ENCODE data around the gene PDLIM7. TPM values are rescaled to one million over a fixed set of nuclear protein-coding genes. Genes with fewer than 3 reads are reported as not detected.

The PDLIM7 gene
- total and polyA plus RNA-seq, 2 of the 8 experiments (the other 6 are each of a cell fraction or from before 2014, with no cell fraction given), result 67.3 to 94.2 TPM

DNA sequence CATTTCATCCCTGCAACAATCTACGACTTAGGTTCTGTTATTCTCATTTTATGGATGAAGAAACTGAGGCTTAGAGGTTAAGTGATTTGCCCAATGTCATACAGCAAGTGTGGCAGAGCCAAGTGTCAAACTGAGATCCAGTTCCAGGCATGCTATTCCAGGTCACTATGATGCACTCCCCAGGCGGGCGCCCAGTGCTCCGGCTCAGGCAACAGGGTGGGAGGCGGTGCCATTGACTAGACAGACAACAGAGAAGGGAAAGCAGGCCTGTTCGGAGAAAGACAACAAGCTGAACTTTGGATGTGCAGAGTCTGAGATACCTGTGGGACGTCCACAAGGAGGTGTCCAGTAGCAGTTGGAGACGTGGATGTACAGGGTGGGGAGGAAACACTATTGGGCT is 30.2 kb upstream of the PDLIM7 start:
- no peak overlapping the region for H2BK120ac ChIP-seq (replicated peaks; ENCODE audit: low read depth, low read length)
- CTCF ChIA-PET (ENCODE audit: partially characterized antibody), result interaction anchor here (1.3 to 2.0 kb wide), 2 partner anchors 11 to 24 kb away, joined by 3 to 5 read pairs; no protein-coding TSS in a partner anchor
- no peak overlapping the region for H4K5ac ChIP-seq (ENCODE audit: insufficient read length, low read depth, low read length)
- H3K27ac ChIP-seq (ENCODE audit: low read depth, low read length), result no peak overlapping the region
- H4K91ac ChIP-seq (replicated peaks; ENCODE audit: insufficient read length, low read length), result no peak overlapping the region
- no peak overlapping the region for H3K4ac ChIP-seq (replicated peaks; ENCODE audit: insufficient read length, low read depth, low read length)
- no peak overlapping the region for H3K9ac ChIP-seq (replicated peaks in 1 of 4; ENCODE audit: extremely low read depth in 1 of 4, low read depth in 3 of 4, low read length in 3 of 4)
- no peaks in the 10 kb centered on the region for H3K9me3 ChIP-seq (ENCODE audit: insufficient read depth in 2 of 2, low read depth in 1 of 2, low read length in 1 of 2)
- H3K36me3 ChIP-seq (ENCODE audit: control insufficient read depth in 2 of 4, insufficient read depth in 4 of 4, low read length in 3 of 4), result peaks cover 27 to 73% (median 43%) of the 10 kb centered on the region in 4 experiments; a peak in 6 of 8 replicates
- H4K20me1 ChIP-seq (replicated peaks in 1 of 2; ENCODE audit: control insufficient read depth in 1 of 2, insufficient read depth in 2 of 2, low read length in 2 of 2), result peaks cover 9 to 14% of the 10 kb centered on the region in 2 experiments
- H3K14ac ChIP-seq (ENCODE audit: insufficient read length), result no peak overlapping the region
- H2BK15ac ChIP-seq (ENCODE audit: low read length), result no peak overlapping the region
- no peak overlapping the region for H3K18ac ChIP-seq (ENCODE audit: extremely low read depth, low read length)
- no peak overlapping the region for H2BK5ac ChIP-seq (ENCODE audit: low read depth, low read length)
- POLR2A ChIA-PET (ENCODE audit: partially characterized antibody), result interaction anchor here (1.0 to 1.6 kb wide), 3 partner anchors 10 to 19 kb away, joined by 3 to 7 read pairs (median 4); no protein-coding TSS in a partner anchor
- no peaks in the 10 kb centered on the region for H3K4me1 ChIP-seq (replicated peaks in 1 of 4; ENCODE audit: control insufficient read depth in 3 of 4, insufficient read depth in 4 of 4, low read length in 3 of 4)
- no peak overlapping the region for H2BK12ac ChIP-seq (ENCODE audit: low read depth, low read length)
- FAIRE-seq (no peak), DNase-seq (ENCODE audit: low read depth in 1 of 2, low spot score in 2 of 2) (no peak)
- 85% methylated on average over 8 of the region's 8 CpGs; no CpG with 5 or more reads in 1 of the 2 experiments for WGBS, 2 experiments (ENCODE audit: extremely low coverage in 1 of 2, insufficient coverage in 1 of 2, insufficient read length in 1 of 2, insufficient replicate concordance in 2 of 2, low coverage in 1 of 2, low lambda C conversion rate in 2 of 2, missing lambda C conversion rate in 1 of 2)
- H2AFZ ChIP-seq (ENCODE audit: low read length), result no peak overlapping the region
- H3K4me3 ChIP-seq (ENCODE audit: extremely low read depth in 1 of 4, insufficient read depth in 2 of 4, low read depth in 3 of 4, low read length in 4 of 4), result no peak overlapping the region
- H3K56ac ChIP-seq (replicated peaks; ENCODE audit: insufficient read length, low read depth, low read length), result no peak overlapping the region
- H3K4me2 ChIP-seq (ENCODE audit: insufficient read depth in 1 of 2, low read depth in 2 of 2, low read length in 2 of 2), result no peak overlapping the region
- no peak overlapping the region for H4K8ac ChIP-seq (ENCODE audit: extremely low read depth, insufficient read depth, low read length)
- no peak overlapping the region for H2AK5ac ChIP-seq (ENCODE audit: low read depth, low read length)
- H3K79me1 ChIP-seq (ENCODE audit: low read depth, low read length), result peaks cover 9% of the 10 kb centered on the region
- H3K23me2 ChIP-seq (ENCODE audit: low read depth, low read length), result no peaks in the 10 kb centered on the region
- H2BK20ac ChIP-seq (ENCODE audit: low read length), result no peak overlapping the region
- no peak overlapping the region for H3K23ac ChIP-seq (ENCODE audit: insufficient read length)
- no peaks in the 10 kb centered on the region; a peak in 1 of 4 replicates for H3K79me2 ChIP-seq (ENCODE audit: control insufficient read depth in 1 of 2, insufficient read depth in 2 of 2, low read length in 2 of 2)
- no peaks in the 10 kb centered on the region for H3K27me3 ChIP-seq (replicated peaks in 1 of 4; ENCODE audit: control insufficient read depth in 3 of 4, extremely low read depth in 1 of 4, insufficient read depth in 3 of 4, low read length in 3 of 4)
- TF ChIP-seq BACH1 (IDR thresholded peaks at IDR 0.05; ENCODE audit: low read length), result no peak
- no peak for TF ChIP-seq TAF7 (optimal IDR thresholded peaks at IDR 0.05; ENCODE audit: borderline replicate concordance, low read depth, low read length)
- no peak for TF ChIP-seq BRCA1 (IDR thresholded peaks at IDR 0.05; ENCODE audit: low read depth, low read length)
- no peak for TF ChIP-seq YY1 (IDR thresholded peaks at IDR 0.05; ENCODE audit: low read depth, low read length)
- no peak for TF ChIP-seq GABPA (IDR thresholded peaks at IDR 0.05; ENCODE audit: borderline replicate concordance, insufficient read depth, low read length)
- no peak for TF ChIP-seq SIRT6 (IDR thresholded peaks at IDR 0.05; ENCODE audit: low read length)
- TF ChIP-seq SP4 (IDR thresholded peaks at IDR 0.05; ENCODE audit: low read length), result no peak
- TF ChIP-seq, protein P1, sequence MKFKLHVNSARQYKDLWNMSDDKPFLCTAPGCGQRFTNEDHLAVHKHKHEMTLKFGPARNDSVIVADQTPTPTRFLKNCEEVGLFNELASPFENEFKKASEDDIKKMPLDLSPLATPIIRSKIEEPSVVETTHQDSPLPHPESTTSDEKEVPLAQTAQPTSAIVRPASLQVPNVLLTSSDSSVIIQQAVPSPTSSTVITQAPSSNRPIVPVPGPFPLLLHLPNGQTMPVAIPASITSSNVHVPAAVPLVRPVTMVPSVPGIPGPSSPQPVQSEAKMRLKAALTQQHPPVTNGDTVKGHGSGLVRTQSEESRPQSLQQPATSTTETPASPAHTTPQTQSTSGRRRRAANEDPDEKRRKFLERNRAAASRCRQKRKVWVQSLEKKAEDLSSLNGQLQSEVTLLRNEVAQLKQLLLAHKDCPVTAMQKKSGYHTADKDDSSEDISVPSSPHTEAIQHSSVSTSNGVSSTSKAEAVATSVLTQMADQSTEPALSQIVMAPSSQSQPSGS (IDR thresholded peaks at IDR 0.05; ENCODE audit: low read length), result no peak
- TF ChIP-seq MAFK (IDR thresholded peaks at IDR 0.05; ENCODE audit: low read depth, low read length), result no peak
- no peak for TF ChIP-seq EP300 (IDR thresholded peaks at IDR 0.05; ENCODE audit: borderline replicate concordance in 1 of 2, low read depth in 2 of 2, low read length in 2 of 2)
- no peak for TF ChIP-seq CHD2 (IDR thresholded peaks at IDR 0.05; ENCODE audit: low read length)
- no peak for TF ChIP-seq SUZ12 (IDR thresholded peaks at IDR 0.05; ENCODE audit: low read length)
- TF ChIP-seq EGR1 (IDR thresholded peaks at IDR 0.05; ENCODE audit: borderline replicate concordance, low read depth, low read length), result no peak
- no peak for TF ChIP-seq TEAD4 (IDR thresholded peaks at IDR 0.05; ENCODE audit: low read depth, low read length)

All from H1 (cell line).